Measurements from ENCODE around the gene INHA.

INHA gene

DNA sequence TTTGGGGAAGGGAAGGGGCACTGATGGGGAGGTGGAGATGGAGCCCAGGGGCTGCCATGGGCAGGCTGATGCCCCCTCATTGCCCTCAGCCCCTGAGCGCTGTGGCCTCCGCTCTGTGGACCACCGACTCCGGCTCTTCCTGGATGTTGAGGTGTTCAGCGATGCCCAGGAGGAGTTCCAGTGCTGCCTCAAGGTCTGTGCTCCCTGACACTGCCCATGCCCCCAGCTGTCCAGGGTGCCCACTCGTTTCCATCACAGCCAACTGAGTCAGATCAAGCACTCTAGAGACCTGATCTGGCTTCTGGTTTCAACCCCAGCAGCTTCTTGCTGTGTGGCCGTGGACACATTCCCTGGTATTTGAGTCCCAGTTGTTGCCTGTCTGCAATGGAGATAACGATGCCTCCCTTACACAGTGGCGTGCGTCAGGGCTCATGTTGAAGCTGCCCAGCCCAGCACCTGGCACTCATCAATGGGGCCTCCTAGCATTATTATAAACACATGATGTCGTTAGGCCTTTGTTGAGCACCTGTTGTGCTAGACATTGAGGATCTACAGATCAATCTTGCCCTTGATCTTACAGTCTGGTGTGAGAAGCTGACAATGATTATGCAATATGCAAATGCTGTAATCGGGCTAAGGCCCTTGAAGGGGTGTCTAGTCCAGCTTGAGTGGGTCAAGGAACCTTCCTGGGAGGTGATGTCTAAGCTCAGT lies 39.9 kb downstream of the INHA start:
- DNase-seq (ENCODE audit: low read depth, low spot score) = no peak

- no peak for DNase-seq (ENCODE audit: low read depth, low spot score)
These were observed 40.6 kb downstream of the INHA start for GRCh38 chr2:219612577-219613286.

GRCh38 chr2:219613461-219614070 lies 41.5 kb downstream of the INHA start:
- no peak for DNase-seq (ENCODE audit: low read depth, low spot score)

DNA sequence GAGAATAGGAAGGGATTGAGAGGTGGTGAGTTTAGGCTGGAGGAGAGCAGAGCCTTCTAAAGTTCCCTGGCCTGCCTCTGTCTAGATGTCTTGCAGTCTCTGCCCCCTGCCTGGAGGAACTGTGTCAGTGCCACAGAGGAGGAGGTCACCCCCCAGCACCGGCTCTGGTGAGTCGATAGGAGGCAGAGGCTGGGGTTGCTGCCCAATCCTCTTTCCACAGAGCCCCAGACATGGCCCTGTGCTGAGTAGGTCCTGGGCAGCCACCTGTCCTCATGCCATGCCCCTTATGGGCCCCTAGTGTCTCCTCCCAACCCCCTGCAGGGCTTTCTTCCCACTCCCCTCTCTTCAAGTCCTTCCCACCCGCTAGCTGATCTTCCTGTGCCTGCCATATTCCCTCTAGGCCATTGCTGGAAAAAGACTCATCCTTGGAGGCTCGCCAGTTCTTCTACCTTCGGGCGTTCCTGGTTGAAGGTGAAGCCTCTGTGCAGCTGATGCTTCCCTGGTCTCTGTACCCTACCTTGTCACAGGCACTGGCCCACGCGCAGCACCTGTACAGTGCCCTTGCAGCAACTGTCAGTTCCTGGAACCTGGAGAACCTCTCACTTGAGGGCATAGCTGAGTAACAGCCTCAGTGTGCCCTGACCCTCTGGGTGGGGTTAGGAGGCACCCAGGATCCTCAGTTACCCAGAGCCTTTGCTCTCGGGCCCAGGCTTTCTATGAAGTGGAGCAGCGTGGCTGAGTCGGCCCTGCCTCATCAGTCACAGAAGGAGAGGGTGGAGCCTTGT lies 42.2 kb downstream of the INHA start:
- DNase-seq (ENCODE audit: low read depth, low spot score) = no peak

DNA sequence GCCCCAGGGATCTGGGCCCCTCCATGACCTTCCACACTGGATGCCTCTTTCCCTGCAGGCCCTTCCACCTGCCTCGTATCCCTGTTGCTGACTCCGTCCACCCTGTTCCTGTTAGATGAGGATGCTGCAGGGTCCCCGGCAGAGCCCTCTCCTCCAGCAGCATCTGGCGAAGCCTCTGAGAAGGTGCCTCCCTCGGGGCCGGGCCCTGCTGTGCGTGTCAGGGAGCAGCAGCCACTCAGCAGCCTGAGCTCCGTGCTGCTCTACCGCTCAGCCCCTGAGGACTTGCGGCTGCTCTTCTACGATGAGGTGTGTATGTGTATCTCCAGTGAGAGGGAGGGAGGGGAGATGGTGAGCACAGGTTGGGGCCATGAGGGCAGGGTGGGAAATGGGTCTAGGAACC lies 42.9 kb downstream of the INHA start:
- DNase-seq (ENCODE audit: low read depth, low spot score) = no peak

DNA sequence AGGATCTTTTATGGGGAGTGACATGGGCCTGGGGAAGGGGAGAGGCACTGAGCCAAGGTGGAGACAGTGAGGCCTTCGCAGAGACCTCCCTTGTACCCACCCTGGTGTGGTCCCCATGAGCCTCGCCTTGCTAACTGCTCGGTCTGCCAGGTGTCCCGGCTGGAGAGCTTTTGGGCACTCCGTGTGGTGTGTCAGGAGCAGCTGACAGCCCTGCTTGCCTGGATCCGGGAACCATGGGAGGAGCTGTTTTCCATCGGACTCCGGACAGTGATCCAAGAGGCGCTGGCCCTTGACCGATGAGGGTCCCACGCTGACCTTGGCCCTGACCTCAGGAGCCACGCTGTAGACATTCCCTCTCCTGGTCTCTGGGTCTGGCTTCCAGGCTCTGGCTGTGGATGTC lies 43.8 kb downstream of the INHA start:
- DNase-seq (ENCODE audit: low read depth, low spot score) = no peak

- no peak for DNase-seq (ENCODE audit: low read depth, low spot score)
These were observed 44.4 kb downstream of the INHA start for GRCh38 chr2:219616550-219616949.

GRCh38 chr2:219618733-219619122 lies 46.6 kb downstream of the INHA start:
- no peak for DNase-seq (ENCODE audit: low read depth, low spot score)

DNA sequence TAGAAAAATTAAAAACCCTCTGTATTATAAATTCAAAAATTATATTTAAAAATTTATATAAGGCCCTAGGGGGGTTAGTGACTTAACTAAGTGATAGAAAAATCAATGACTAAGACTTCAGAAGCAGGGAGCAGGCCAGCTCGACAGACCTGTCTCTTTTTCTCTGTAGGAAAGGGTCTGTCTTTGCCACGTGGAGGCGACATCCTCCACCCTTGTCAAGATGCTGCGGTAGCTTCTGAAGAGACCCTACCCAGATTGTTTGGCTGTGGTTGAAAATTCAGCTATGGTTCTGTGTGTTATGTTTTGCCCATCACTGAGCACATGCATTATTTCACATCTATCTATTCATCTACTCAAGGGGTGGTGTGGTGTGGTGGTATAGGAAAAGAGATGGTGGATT lies 47.1 kb downstream of the INHA start:
- no peak for DNase-seq (ENCODE audit: low read depth, low spot score)

DNA sequence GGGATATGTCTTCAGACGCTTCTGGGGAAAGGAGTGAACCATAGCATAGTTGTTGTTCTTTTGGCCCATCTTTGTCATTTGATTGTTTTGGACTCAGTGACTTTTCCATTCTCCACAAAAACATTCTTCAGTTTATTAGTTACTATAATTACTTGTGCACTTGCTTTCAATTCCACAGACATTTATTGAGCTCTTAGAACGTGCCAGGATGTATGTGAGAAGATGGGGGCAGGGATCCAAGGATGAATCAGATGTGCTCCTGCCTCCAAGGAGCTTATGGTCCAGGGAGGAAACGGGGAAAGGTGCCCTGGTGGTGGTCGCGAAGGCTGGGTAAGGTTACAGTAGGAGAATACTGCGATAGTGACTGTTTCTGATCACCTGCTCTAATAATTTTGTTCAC lies 48.4 kb downstream of the INHA start:
- no peak for DNase-seq (ENCODE audit: low read depth, low spot score)

DNA sequence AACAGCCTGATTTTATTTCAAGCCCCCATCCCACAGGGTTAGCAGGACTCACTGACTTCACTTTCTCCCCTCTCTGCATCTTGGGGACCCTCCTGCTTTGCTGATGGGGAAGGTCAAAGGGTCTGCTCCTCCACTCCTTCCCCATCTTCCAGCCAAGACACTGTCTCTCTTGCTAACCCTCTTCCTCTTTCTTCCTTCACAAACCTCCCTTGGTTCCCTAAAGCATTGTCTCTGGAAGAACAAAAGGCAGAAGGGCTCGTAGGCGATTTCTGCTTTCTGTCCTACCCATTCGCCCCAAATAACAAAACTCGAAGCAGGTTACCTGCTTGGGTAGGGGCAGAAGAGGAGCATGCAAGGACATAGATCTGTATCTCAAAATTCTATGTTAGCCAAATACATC lies 49.8 kb downstream of the INHA start:
- DNase-seq (ENCODE audit: low read depth, low spot score) = no peak

GRCh38 chr2:219622472-219622871 lies 50.4 kb downstream of the INHA start:
- DNase-seq (ENCODE audit: low read depth, low spot score) = no peak

DNA sequence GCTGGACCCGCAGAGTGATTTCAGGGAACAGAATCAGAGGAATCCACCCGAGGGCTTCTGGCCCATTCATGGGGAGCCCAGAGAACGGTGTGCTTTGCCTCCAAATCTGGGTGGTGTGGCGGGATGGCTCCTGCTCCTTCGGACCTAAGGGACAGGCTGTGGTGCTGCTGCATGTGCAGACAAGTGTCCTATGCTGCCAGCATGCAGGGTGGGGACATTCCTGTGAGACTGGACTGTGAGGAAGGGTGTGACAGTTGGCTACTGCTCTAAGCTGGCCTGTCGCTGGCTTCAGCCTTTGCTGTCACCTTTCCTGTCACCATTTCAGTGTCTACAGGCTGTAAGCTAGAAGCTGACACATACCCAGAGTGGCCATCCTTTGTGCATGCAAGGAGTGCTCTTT lies 52.5 kb downstream of the INHA start:
- no peak for DNase-seq (ENCODE audit: low read depth, low spot score)

GRCh38 chr2:219625179-219625578 lies 53.1 kb downstream of the INHA start:
- no peak for DNase-seq (ENCODE audit: low read depth, low spot score)
